Measurements from ENCODE around the gene DEPDC5.

Gene DEPDC5

GRCh38 chr22:31853736-31854495 is 100.1 kb downstream of the DEPDC5 start:
- no peak for DNase-seq

GRCh38 chr22:31857247-31857646 is 103.4 kb downstream of the DEPDC5 start:
- DNase-seq: no peak

- DNase-seq: no peak
Measured at GRCh38 chr22:31861226-31861840, 107.5 kb downstream of the DEPDC5 start.

- no peak for DNase-seq
Measured at GRCh38 chr22:31866918-31867317, 113.1 kb downstream of the DEPDC5 start.

- no peak for DNase-seq
Measured at GRCh38 chr22:31867386-31868153, 113.8 kb downstream of the DEPDC5 start.

- no peak for DNase-seq
Measured at GRCh38 chr22:31869739-31870138, 115.9 kb downstream of the DEPDC5 start.

GRCh38 chr22:31870890-31871289 is 117.1 kb downstream of the DEPDC5 start:
- DNase-seq: peak; percentile 22

GRCh38 chr22:31871480-31871879 is 117.7 kb downstream of the DEPDC5 start:
- peak; percentile 41 for DNase-seq

- DNase-seq: no peak
Measured at GRCh38 chr22:31872209-31872608, 118.4 kb downstream of the DEPDC5 start.

GRCh38 chr22:31874821-31875220 is 121.0 kb downstream of the DEPDC5 start:
- no peak for DNase-seq

- DNase-seq: peak; percentile 85
Measured at GRCh38 chr22:31876156-31876920, 122.5 kb downstream of the DEPDC5 start.

GRCh38 chr22:31879585-31879984 is 125.8 kb downstream of the DEPDC5 start:
- no peak for DNase-seq

GRCh38 chr22:31881200-31881599 is 127.4 kb downstream of the DEPDC5 start:
- no peak for DNase-seq

GRCh38 chr22:31881865-31882264 is 128.0 kb downstream of the DEPDC5 start:
- no peak for DNase-seq

- no peak for DNase-seq
Measured at GRCh38 chr22:31882971-31883370, 129.2 kb downstream of the DEPDC5 start.

- no peak for DNase-seq
Measured at GRCh38 chr22:31883989-31884388, 130.2 kb downstream of the DEPDC5 start.

GRCh38 chr22:31891366-31892079 is 137.7 kb downstream of the DEPDC5 start:
- DNase-seq: no peak

- no peak for DNase-seq
Measured at GRCh38 chr22:31892080-31892433, 138.2 kb downstream of the DEPDC5 start.

- DNase-seq: no peak
Measured at GRCh38 chr22:31893460-31893859, 139.6 kb downstream of the DEPDC5 start.

GRCh38 chr22:31895411-31896123 is 141.7 kb downstream of the DEPDC5 start:
- DNase-seq: no peak

GRCh38 chr22:31896472-31896871 is 142.7 kb downstream of the DEPDC5 start:
- DNase-seq: no peak
